Loucy (cell line): ENCODE results near the gene ARID3B.

Source experiments
- H2AFZ ChIP-seq: fragments of 200-600 bp; sonication (generic); 2 replicates; pipeline ENCODE4 v1.6.0; 2016; ENCODE audit warnings: antibody characterized with exemption, mild to moderate bottlenecking, low read length, moderate library complexity
- H3F3A ChIP-seq: fragments of 200-600 bp; 2 replicates; pipeline ENCODE4 v1.6.0; 2016; ENCODE audit warnings: antibody characterized with exemption, low read depth, mild to moderate bottlenecking
- H3K27me3 ChIP-seq: fragments of 200-600 bp; sonication (generic); 2 replicates; pipeline ENCODE4 v1.6.1; 2014; ENCODE audit warnings: low read length, mild to moderate bottlenecking; ENCODE audit not compliant: insufficient read depth, poor library complexity, severe bottlenecking
- H3K36me3 ChIP-seq: fragments of 200-600 bp; sonication (generic); 2 replicates; pipeline ENCODE4 v1.6.1; 2016; ENCODE audit warnings: low read length; ENCODE audit not compliant: insufficient read depth
- H3K4me1 ChIP-seq: fragments of 200-600 bp; sonication (generic); 2 replicates; pipeline ENCODE4 v1.5.1; 2014; ENCODE audit warnings: low read length, mild to moderate bottlenecking; ENCODE audit not compliant: insufficient read depth, poor library complexity, severe bottlenecking
- H3K4me2 ChIP-seq: fragments of 200-600 bp; sonication (generic); 2 replicates; pipeline ENCODE4 v1.6.0; 2014; ENCODE audit warnings: antibody characterized with exemption, low read length, low read depth, mild to moderate bottlenecking; ENCODE audit not compliant: poor library complexity, severe bottlenecking
- H3K4me3 ChIP-seq: fragments of 200-600 bp; sonication (generic); 2 replicates; pipeline ENCODE4 v1.5.1; 2014; ENCODE audit warnings: low read length, mild to moderate bottlenecking, mixed read lengths; ENCODE audit not compliant: poor library complexity, severe bottlenecking
- H3K79me2 ChIP-seq: fragments of 200-600 bp; sonication (generic); 2 replicates; pipeline ENCODE4 v1.6.1; 2014; ENCODE audit warnings: low read length; ENCODE audit not compliant: insufficient read depth
- H3K9ac ChIP-seq: fragments of 200-600 bp; sonication (generic); 2 replicates; pipeline ENCODE4 v1.6.0; 2014; ENCODE audit warnings: mild to moderate bottlenecking, low read depth, low read length, moderate library complexity; ENCODE audit not compliant: poor library complexity, severe bottlenecking
- H3K9me2 ChIP-seq: fragments of 200-600 bp; sonication (generic); replicated peaks from 2 replicates; pipeline ENCODE4 v1.6.1; 2016; ENCODE audit warnings: low read depth, low read length, mixed read lengths
- H3K9me3 ChIP-seq: fragments of 200-600 bp; sonication (generic); 2 replicates; pipeline ENCODE4 v1.6.1; 2014; ENCODE audit warnings: mild to moderate bottlenecking, antibody characterized with exemption, low read length, low read depth; ENCODE audit not compliant: insufficient read depth
- H4K20me1 ChIP-seq: fragments of 200-600 bp; sonication (generic); 2 replicates; pipeline ENCODE4 v1.6.0; 2014; ENCODE audit warnings: antibody characterized with exemption, low read length, mild to moderate bottlenecking; ENCODE audit not compliant: insufficient read depth, poor library complexity, severe bottlenecking
- CTCF ChIP-seq: fragments of 200-600 bp; sonication (generic); conservative IDR thresholded peaks from 2 replicates; pipeline ENCODE4 v1.5.1; 2014; ENCODE audit warnings: mild to moderate bottlenecking, antibody characterized with exemption, low read length
- EZH2phosphoT487 ChIP-seq: fragments of 200-600 bp; IDR thresholded peaks from 2 replicates; pipeline ENCODE4 v1.6.1; 2018; ENCODE audit warnings: antibody characterized with exemption, mild to moderate bottlenecking, moderate library complexity, borderline replicate concordance

Gene ARID3B

GRCh38 chr15:74585857-74586256, 44.8 kb downstream of the ARID3B start:
- peaks cover 6% of the 10 kb centered on the region for H3K4me1 ChIP-seq
- no peaks in the 10 kb centered on the region for H4K20me1 ChIP-seq
- H3K27me3 ChIP-seq: no peaks in the 10 kb centered on the region
- peaks cover 18% of the 10 kb centered on the region; the same call in 1 of the 2 replicates for H3K36me3 ChIP-seq
- no peak overlapping the region for H2AFZ ChIP-seq
- no peaks in the 10 kb centered on the region for H3F3A ChIP-seq
- no peak overlapping the region for H3K4me3 ChIP-seq
- no peak for TF ChIP-seq EZH2phosphoT487
- no peak for TF ChIP-seq CTCF
- no peak overlapping the region for H3K9ac ChIP-seq
- no peaks in the 10 kb centered on the region for H3K79me2 ChIP-seq
- H3K4me2 ChIP-seq: no peak overlapping the region
- no peaks in the 10 kb centered on the region for H3K9me3 ChIP-seq
- no peaks in the 10 kb centered on the region for H3K9me2 ChIP-seq

DNA sequence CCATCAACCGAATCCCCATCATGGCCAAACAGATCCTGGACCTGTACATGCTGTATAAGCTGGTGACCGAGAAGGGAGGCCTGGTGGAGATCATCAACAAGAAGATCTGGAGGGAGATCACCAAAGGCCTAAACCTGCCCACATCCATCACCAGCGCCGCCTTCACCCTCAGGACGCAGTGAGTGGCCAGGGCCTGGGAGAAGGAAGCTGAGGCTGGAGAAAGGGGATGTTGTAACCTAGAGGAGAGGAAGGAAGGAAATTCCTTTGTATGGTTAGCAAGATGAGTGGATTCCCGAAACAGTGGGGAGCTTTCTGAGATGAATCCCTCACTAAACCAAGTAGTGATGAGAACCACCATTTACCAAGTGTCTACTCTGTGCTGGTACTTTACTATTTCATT, 48.8 kb downstream of the ARID3B start:
- Histone ChIP-seq H4K20me1 (no peaks in the 10 kb centered on the region), H3K9me3 (no peaks in the 10 kb centered on the region), H3K9me2 (no peaks in the 10 kb centered on the region), H3K4me2 (no peak overlapping the region), H3K27me3 (no peaks in the 10 kb centered on the region), H3K79me2 (no peaks in the 10 kb centered on the region), H3F3A (no peaks in the 10 kb centered on the region), H3K4me1 (no peaks in the 10 kb centered on the region), H3K9ac (no peak overlapping the region), H2AFZ (no peak overlapping the region), H3K36me3 (peaks cover 44% of the 10 kb centered on the region; the same call in 1 of the 2 replicates), H3K4me3 (no peak overlapping the region)
- TF ChIP-seq CTCF (no peak), EZH2phosphoT487 (no peak)

GRCh38 chr15:74592222-74592621, 51.2 kb downstream of the ARID3B start:
- Histone ChIP-seq H3K4me2 (no peak overlapping the region), H3F3A (no peaks in the 10 kb centered on the region), H3K36me3 (peaks cover 36% of the 10 kb centered on the region; the same call in 1 of the 2 replicates), H3K9me2 (no peaks in the 10 kb centered on the region), H3K79me2 (no peaks in the 10 kb centered on the region), H3K9ac (no peak overlapping the region), H3K4me3 (no peak overlapping the region), H4K20me1 (no peaks in the 10 kb centered on the region), H2AFZ (no peak overlapping the region), H3K9me3 (no peaks in the 10 kb centered on the region), H3K4me1 (no peaks in the 10 kb centered on the region), H3K27me3 (no peaks in the 10 kb centered on the region)
- TF ChIP-seq CTCF (no peak), EZH2phosphoT487 (no peak)
